Right cardiac atrium (tissue), 5 donors: Measurements from ENCODE around the gene SMPX. TPM values are rescaled to one million over a fixed set of nuclear protein-coding genes. Genes with fewer than 3 reads are reported as not detected.
A peak's percentile ranks its signal among the peaks of the same experiment; 100 is the strongest.

ENCODE experiments used
- ATAC-seq, 2 donors: fragments of 200-7000 bp; cut with Tn5 transposase; one replicate each; pipeline versions ENCODE4 v1.8.0 to v1.9.1; 2020; ENCODE audit warnings: moderate library complexity in 2 of 2, mild to moderate bottlenecking in 1 of 2
- DNase-seq, 3 donors: peaks; one replicate each; pipeline ENCODE4 v3.0.0-alpha.2; 2020
- H3K27ac ChIP-seq: one replicate; pipeline ENCODE4 v1.5.1; 2013; ENCODE audit warnings: mild to moderate bottlenecking, low read length, control low read depth, moderate library complexity
- H3K27me3 ChIP-seq: one replicate; pipeline ENCODE4 v1.6.1; 2013; ENCODE audit not compliant: control insufficient read depth, insufficient read depth
- H3K4me1 ChIP-seq: one replicate; pipeline ENCODE4 v1.6.1; 2013; ENCODE audit warnings: low read length; ENCODE audit not compliant: control insufficient read depth, insufficient read depth
- H3K4me3 ChIP-seq: one replicate; pipeline ENCODE4 v1.5.1; 2013; ENCODE audit warnings: low read length, control low read depth
- H3K9me3 ChIP-seq: one replicate; pipeline ENCODE4 v1.6.1; 2013; ENCODE audit warnings: low read length; ENCODE audit not compliant: control insufficient read depth
- WGBS: extraction: QIAGEN DNeasy Blood & Tissue Kit; methylation state at CpG from one replicate; pipeline ENCODE4 v1.1.7; 2013; 5-methylcytosine and 5-hydroxymethylcytosine counted together
- intact Hi-C, 4 donors: fragments of 100-400 bp; cut with DNase I; formaldehyde crosslinking; loops; one replicate each; pipeline versions ENCODE4 v1.11.0 to v1.14.0; 2022 to 2023
- polyA plus RNA-seq: library from polyadenylated mRNA; stranded (reverse); fragments of 200-250 nt; gene quantifications from one replicate; pipeline ENCODE4 v1.2.3, GENCODE V29; 2013
- total RNA-seq, 4 donors: library from RNA; stranded (reverse); fragmentation: NEBNext Ultra II Directional; extraction: Animal tissue kit (Norgen Biotek cat#: 25700); gene quantifications; one replicate each; pipeline ENCODE4 v1.2.1, GENCODE V29; 2021
- donor health status: healthy with polysubstance abuse.
- donor health status: DM: no; HTN: yes; CAD: no.
- donor health status: DM: no; HTN: no; CAD: no.
- donor health status: DM: no; HTN: yes; CAD: no; lungs with severe emphysema.
- donor health status: DM: yes; HTN: yes; CAD: no.

SMPX gene
- total and polyA plus RNA-seq, 5 donors = 422 to 714 (median 442) TPM

DNA sequence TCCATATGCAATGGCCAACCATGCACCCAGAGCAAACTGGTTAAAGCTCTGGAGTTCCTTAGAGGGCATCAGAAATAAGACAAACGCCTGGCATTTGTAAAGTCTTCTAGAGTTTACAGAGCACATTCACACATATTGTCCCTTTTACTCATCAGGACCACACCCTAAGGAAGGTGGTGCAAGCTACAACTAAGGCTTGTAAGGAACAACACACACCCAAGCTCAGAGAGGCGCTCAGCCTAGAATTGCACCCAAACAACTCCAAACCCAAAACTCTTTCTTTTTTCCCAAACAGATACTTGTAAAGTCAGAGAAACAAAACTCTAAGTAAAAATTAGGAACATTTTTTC lies 46.1 kb downstream of the SMPX start:
- no peaks in the 10 kb centered on the region for H3K27me3 ChIP-seq
- H3K4me1 ChIP-seq = no peaks in the 10 kb centered on the region
- 83% methylated on average over 2 of the region's 2 CpGs for WGBS
- ATAC-seq = no peak
- intact Hi-C loops = no loop called here
- no peaks in the 10 kb centered on the region for H3K9me3 ChIP-seq
- no peak overlapping the region for H3K4me3 ChIP-seq
- DNase-seq = no peak
- peak overlapping the region; percentile 86 for H3K27ac ChIP-seq

DNA sequence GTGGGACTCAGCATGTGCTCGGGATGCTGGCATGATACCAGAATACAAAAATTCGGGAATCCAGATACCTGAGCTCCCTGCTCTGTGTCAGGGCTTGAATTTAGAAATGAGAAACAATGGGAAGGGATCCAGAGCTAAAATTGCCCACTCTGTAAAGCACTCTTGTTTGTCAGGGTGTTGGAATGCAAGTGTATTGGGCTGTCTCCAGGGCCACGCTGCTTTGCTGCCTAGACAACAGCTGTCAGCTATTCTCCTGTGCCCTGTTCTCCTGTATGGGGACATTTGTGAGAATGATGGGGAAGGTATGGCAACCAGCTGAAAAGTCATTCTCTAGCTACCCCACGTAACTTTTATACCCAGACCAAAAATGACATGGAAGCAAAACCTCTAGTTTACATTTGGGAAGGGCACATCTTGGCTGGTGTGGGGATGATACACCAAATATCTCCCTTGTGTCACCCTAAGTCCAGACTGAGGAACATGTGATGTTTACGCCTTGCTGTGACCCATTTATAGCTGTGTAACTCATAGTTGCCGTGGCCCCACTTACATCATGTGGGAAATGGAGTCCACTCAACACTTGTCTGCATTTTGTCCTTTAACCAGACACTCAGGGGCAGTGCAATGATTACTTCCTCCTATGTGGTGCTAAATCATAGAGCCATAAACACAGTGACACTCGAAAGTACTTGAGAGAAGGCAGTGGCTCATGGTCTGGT lies 46.6 kb downstream of the SMPX start:
- DNase-seq (peak in 1 of 3 donors; percentile 61), ATAC-seq (peak; percentile 79 to 91)
- Histone ChIP-seq H3K4me1 (no peaks in the 10 kb centered on the region), H3K4me3 (no peak overlapping the region), H3K27ac (peak overlapping the region; percentile 86), H3K27me3 (no peaks in the 10 kb centered on the region), H3K9me3 (no peaks in the 10 kb centered on the region)
- 60% methylated on average over 7 of the region's 7 CpGs for WGBS
- intact Hi-C loops = no loop called here

GRCh38 chrX:21708116-21708515 lies 49.8 kb downstream of the SMPX start:
- ATAC-seq (no peak), DNase-seq (no peak)
- no peaks in the 10 kb centered on the region for H3K9me3 ChIP-seq
- H3K27me3 ChIP-seq = no peaks in the 10 kb centered on the region
- intact Hi-C loops = no loop called here
- H3K27ac ChIP-seq = no peak overlapping the region
- H3K4me3 ChIP-seq = no peak overlapping the region
- H3K4me1 ChIP-seq = no peaks in the 10 kb centered on the region

- intact Hi-C loops = no loop called here
- H3K9me3 ChIP-seq = no peaks in the 10 kb centered on the region
Measured at GRCh38 chrX:21705225-21705624, 52.7 kb downstream of the SMPX start.

DNA sequence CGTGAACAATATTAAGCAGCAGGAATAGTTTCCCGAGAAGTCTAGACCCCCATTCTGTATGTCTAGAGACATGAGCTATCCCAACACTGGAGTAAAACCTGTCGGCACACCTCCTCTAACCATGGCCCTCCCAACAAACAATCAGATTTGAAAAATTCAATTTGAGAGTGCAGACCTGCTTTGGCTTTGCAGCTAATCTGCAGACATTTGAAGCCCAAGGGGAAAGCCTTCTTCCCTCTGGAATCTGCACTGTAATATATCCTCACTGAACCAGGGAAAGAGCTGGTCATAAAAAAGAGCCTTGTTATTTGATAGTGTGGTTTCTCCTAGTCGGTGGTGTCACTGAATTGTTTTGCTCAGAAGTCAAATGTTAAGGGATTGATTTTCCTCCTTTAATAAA lies 55.2 kb downstream of the SMPX start:
- ATAC-seq (no peak), DNase-seq (no peak)
- intact Hi-C loops = no loop called here
- Histone ChIP-seq H3K4me1 (no peaks in the 10 kb centered on the region), H3K27ac (no peak overlapping the region), H3K27me3 (no peaks in the 10 kb centered on the region), H3K4me3 (no peak overlapping the region), H3K9me3 (no peaks in the 10 kb centered on the region)
- WGBS = 75% methylated on average over 4 of the region's 4 CpGs

More at GRCh38 chrX:21705225-21705624, 52.7 kb downstream of the SMPX start:
- ATAC-seq (no peak), DNase-seq (no peak)
- no peak overlapping the region for H3K4me3 ChIP-seq
- no peaks in the 10 kb centered on the region for H3K4me1 ChIP-seq
- no peak overlapping the region for H3K27ac ChIP-seq
- WGBS = 74% methylated on average over 4 of the region's 4 CpGs
- H3K27me3 ChIP-seq = no peaks in the 10 kb centered on the region

DNA sequence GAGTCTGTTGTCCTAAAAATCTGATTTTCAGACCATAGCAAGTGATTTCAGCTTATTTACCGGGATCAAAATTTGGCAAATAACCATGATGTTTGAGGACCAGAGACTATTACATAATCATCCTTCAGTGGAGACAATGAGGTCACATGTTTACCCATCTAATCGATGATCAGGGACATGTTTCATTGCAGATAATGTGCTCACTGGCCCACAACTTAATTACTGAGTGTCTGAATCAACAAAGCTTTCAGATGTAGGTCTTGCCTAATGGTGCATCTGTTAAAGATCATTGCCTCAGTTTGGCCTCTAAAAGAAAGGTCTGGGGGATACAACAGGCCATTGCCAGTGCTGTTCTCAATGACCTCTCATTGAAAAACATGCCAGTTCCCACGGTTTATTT lies 56.9 kb downstream of the SMPX start:
- no peak for ATAC-seq
- DNase-seq = no peak
- WGBS = 71% methylated on average over 3 of the region's 3 CpGs

DNA sequence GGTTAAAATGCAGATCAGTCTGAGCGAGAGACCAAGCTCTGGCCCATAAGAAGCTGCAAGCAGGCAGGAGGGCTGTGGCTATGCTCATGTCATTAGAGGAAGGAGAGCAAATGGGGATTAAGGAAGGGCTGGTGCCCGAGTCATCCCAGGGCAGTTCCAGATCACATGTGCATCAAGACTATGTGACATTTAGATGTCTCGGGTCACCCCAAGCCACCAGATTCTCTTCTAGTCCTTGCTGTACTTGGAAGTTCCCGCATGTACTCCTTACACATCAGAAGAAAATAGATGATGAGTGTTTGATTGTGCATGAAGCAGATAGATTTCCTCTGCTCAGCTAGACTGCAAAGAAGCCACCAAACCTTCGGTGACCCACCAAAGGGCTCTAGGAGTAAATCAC lies 57.6 kb downstream of the SMPX start:
- WGBS = 81% methylated on average over 5 of the region's 5 CpGs
- no peak overlapping the region for H3K27ac ChIP-seq

More for the DNA sequence above, 56.9 kb downstream of the SMPX start:
- Histone ChIP-seq H3K4me1 (no peaks in the 10 kb centered on the region), H3K27ac (no peak overlapping the region), H3K9me3 (no peaks in the 10 kb centered on the region), H3K4me3 (no peak overlapping the region), H3K27me3 (no peaks in the 10 kb centered on the region)
- intact Hi-C loops = no loop called here

DNA sequence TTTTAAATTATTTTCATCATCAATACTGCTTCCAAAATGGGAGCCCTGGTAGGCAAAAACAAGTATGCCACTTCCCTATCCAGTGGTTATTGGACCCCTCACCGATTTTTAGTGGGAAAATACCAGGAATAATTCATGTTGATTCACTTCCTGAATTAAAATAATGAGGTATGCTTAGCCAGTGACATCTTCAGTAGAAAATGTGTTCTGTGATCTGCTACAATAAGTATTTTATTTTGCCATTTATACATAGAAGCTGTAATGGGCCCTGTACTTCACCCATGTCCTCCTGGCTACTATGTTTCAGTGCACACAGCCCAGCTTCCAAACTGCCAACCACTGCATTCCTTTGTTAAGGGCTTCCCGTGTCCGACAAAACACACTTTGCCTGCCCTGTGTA lies 58.8 kb downstream of the SMPX start:
- Histone ChIP-seq H3K4me1 (no peaks in the 10 kb centered on the region), H3K27me3 (no peaks in the 10 kb centered on the region), H3K4me3 (no peak overlapping the region), H3K9me3 (no peaks in the 10 kb centered on the region), H3K27ac (no peak overlapping the region)
- DNase-seq (no peak), ATAC-seq (no peak)
- 59% methylated on average over 3 of the region's 3 CpGs for WGBS
- intact Hi-C loops = no loop called here

More for the DNA sequence above, 57.6 kb downstream of the SMPX start:
- DNase-seq (no peak), ATAC-seq (no peak)
- Histone ChIP-seq H3K4me1 (no peaks in the 10 kb centered on the region), H3K27me3 (no peaks in the 10 kb centered on the region), H3K4me3 (no peak overlapping the region), H3K9me3 (no peaks in the 10 kb centered on the region)
- intact Hi-C loops = no loop called here

DNA sequence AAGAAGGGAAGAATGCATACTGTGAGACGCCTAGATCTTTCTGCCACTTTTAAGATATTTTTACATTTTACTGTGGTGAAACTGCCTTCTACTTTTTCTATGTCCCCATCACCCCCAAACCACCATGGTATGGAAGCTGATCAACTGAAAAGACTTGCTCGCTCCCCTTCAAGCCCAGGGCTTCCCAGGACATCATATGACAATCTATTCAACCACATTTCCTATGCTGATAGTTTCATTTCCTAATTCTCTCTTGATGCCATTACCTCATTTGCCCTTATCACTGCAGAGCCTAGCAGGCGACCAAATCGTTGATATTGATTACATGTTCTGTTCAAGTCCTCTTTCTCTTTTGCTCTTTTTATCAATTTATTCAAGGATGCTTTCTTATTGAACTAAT lies 59.6 kb downstream of the SMPX start:
- H3K27ac ChIP-seq = no peak overlapping the region
- H3K4me3 ChIP-seq = no peak overlapping the region
- ATAC-seq (no peak), DNase-seq (no peak)
- no peaks in the 10 kb centered on the region for H3K9me3 ChIP-seq
- H3K4me1 ChIP-seq = no peaks in the 10 kb centered on the region
- WGBS = 53% methylated on average over 4 of the region's 4 CpGs
- intact Hi-C loops = no loop called here
- H3K27me3 ChIP-seq = no peaks in the 10 kb centered on the region

DNA sequence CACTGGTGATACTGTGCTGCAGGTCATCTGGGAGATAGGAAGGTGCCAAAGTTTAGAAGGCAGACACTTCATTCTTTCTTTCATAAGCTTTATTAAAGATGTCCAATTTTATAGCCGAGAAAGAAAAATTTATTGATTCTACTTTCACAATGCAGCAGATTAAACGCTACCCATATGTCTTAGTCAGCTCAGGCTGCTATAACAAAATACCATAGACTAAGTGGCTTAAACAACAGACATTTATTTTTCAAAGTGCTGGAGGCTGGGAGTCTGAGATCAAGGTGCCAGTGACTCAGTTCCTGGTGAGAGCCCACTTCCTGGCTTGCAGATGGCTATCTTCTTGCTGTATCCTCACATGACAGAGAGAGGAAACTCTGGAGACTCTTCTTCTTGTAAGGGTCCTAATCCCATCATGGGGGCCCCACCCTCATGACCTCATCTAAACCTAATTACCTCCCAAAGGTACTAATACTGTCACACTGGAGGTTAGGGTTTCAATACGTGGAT lies 66.4 kb downstream of the SMPX start:
- Histone ChIP-seq H3K4me3 (no peak overlapping the region), H3K27me3 (no peaks in the 10 kb centered on the region), H3K9me3 (no peaks in the 10 kb centered on the region), H3K4me1 (no peaks in the 10 kb centered on the region), H3K27ac (no peak overlapping the region)
- intact Hi-C loops = no loop called here
- DNase-seq (no peak), ATAC-seq (no peak)
- 89% methylated on average over 3 of the region's 3 CpGs for WGBS

DNA sequence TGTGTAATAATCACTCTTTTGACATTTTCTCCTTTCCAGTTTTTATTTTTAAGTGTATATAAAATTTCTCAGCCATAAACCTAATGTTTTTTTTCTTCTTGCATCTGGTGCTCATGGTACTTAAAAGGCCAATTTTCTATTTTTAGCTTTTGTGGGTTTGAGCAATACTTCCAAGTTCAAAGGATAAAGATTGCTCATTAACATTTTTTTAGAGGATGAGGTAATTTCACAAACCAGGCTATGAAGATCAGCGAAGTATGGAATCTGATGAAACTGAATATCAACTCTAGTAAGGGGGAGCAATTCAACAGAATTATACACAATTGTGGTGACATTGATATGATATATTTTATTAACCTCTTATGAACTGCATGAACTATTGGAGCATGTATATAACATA lies 74.0 kb downstream of the SMPX start:
- Histone ChIP-seq H3K9me3 (no peaks in the 10 kb centered on the region), H3K27ac (no peak overlapping the region), H3K4me1 (no peaks in the 10 kb centered on the region), H3K27me3 (no peaks in the 10 kb centered on the region), H3K4me3 (no peak overlapping the region)
- intact Hi-C loops = no loop called here
- ATAC-seq (no peak), DNase-seq (no peak)
- WGBS = 59% methylated on average over 1 of the region's 1 CpG
